ENCODE data around the gene SPON1. TPM values are rescaled to one million over a fixed set of nuclear protein-coding genes. Genes with fewer than 3 reads are reported as not detected.
"Not testable (repeated sequence)": the region's sequence is repeated elsewhere in the genome, so short reads cannot be mapped to it uniquely, and the experiment has no call there.

SPON1 gene
- polyA plus RNA-seq, 2 of the 4 experiments (the other 2 are of a cell fraction) = not detected

DNA sequence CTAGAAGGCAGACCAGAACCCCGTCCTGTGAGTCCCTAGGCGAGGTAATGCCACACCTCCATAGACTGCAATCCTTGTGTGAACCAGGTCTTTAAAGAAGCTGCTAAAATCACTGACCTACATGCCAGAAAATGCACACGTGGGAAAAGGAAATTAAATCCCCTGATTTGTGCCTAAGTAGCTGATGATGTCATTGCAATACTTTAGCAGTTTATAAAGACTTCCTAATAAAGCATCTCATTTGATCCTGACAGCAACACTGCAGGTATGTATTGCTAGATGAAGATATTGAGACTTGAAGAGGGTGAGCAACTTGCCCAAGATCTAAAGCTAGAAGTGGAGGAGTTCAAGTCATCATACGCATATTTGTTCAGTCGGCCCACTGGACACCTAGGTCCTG is 289.2 kb downstream of the SPON1 start:
- POLR2A ChIA-PET = no interaction called here
- FAIRE-seq (no peak), ATAC-seq (no peak), DNase-seq (ENCODE audit: low read depth in 1 of 2, low spot score in 1 of 2) (no peak)
- TF ChIP-seq ZSCAN20 (CRISPR knock-in tag; IDR thresholded peaks at IDR 0.05) = no peak
- TF ChIP-seq RCOR1 (IDR thresholded peaks at IDR 0.05; ENCODE audit: low read depth, low read length) = no peak
- no peak for TF ChIP-seq MAZ (IDR thresholded peaks at IDR 0.05; ENCODE audit: borderline replicate concordance, low read depth, low read length)
- TF ChIP-seq CBX2 (IDR thresholded peaks at IDR 0.05; ENCODE audit: borderline replicate concordance, low read depth) = no peak
- TF ChIP-seq, protein P1, sequence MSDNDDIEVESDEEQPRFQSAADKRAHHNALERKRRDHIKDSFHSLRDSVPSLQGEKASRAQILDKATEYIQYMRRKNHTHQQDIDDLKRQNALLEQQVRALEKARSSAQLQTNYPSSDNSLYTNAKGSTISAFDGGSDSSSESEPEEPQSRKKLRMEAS (IDR thresholded peaks at IDR 0.05) = no peak
- TF ChIP-seq, protein P2, sequence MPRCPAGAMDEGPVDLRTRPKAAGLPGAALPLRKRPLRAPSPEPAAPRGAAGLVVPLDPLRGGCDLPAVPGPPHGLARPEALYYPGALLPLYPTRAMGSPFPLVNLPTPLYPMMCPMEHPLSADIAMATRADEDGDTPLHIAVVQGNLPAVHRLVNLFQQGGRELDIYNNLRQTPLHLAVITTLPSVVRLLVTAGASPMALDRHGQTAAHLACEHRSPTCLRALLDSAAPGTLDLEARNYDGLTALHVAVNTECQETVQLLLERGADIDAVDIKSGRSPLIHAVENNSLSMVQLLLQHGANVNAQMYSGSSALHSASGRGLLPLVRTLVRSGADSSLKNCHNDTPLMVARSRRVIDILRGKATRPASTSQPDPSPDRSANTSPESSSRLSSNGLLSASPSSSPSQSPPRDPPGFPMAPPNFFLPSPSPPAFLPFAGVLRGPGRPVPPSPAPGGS (IDR thresholded peaks at IDR 0.05) = no peak
- no peak for TF ChIP-seq SMC3 (IDR thresholded peaks at IDR 0.05)
- no peak for TF ChIP-seq TP53 (CRISPR knock-in tag; IDR thresholded peaks at IDR 0.05)
- TF ChIP-seq, protein P3, sequence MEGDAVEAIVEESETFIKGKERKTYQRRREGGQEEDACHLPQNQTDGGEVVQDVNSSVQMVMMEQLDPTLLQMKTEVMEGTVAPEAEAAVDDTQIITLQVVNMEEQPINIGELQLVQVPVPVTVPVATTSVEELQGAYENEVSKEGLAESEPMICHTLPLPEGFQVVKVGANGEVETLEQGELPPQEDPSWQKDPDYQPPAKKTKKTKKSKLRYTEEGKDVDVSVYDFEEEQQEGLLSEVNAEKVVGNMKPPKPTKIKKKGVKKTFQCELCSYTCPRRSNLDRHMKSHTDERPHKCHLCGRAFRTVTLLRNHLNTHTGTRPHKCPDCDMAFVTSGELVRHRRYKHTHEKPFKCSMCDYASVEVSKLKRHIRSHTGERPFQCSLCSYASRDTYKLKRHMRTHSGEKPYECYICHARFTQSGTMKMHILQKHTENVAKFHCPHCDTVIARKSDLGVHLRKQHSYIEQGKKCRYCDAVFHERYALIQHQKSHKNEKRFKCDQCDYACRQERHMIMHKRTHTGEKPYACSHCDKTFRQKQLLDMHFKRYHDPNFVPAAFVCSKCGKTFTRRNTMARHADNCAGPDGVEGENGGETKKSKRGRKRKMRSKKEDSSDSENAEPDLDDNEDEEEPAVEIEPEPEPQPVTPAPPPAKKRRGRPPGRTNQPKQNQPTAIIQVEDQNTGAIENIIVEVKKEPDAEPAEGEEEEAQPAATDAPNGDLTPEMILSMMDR (IDR thresholded peaks at IDR 0.05) = no peak
- no peak for TF ChIP-seq EP300 (IDR thresholded peaks at IDR 0.05)
- TF ChIP-seq POLR2A (IDR thresholded peaks at IDR 0.05; ENCODE audit: low read length) = no peak
- TF ChIP-seq ZC3H11A (IDR thresholded peaks at IDR 0.05) = no peak
- TF ChIP-seq FOXS1 (CRISPR knock-in tag; IDR thresholded peaks at IDR 0.05) = no peak
- TF ChIP-seq, protein P4, sequence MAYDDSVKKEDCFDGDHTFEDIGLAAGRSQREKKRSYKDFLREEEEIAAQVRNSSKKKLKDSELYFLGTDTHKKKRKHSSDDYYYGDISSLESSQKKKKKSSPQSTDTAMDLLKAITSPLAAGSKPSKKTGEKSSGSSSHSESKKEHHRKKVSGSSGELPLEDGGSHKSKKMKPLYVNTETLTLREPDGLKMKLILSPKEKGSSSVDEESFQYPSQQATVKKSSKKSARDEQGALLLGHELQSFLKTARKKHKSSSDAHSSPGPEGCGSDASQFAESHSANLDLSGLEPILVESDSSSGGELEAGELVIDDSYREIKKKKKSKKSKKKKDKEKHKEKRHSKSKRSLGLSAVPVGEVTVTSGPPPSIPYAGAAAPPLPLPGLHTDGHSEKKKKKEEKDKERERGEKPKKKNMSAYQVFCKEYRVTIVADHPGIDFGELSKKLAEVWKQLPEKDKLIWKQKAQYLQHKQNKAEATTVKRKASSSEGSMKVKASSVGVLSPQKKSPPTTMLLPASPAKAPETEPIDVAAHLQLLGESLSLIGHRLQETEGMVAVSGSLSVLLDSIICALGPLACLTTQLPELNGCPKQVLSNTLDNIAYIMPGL (CRISPR knock-in tag; IDR thresholded peaks at IDR 0.05; ENCODE audit: borderline replicate concordance) = no peak
- TF ChIP-seq, protein P5, sequence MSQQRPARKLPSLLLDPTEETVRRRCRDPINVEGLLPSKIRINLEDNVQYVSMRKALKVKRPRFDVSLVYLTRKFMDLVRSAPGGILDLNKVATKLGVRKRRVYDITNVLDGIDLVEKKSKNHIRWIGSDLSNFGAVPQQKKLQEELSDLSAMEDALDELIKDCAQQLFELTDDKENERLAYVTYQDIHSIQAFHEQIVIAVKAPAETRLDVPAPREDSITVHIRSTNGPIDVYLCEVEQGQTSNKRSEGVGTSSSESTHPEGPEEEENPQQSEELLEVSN (IDR thresholded peaks at IDR 0.05; ENCODE audit: borderline replicate concordance, low read depth) = no peak
- no peak for TF ChIP-seq POLR2AphosphoS2 (conservative IDR thresholded peaks at IDR 0.05; ENCODE audit: low read length)
- H3K27ac ChIP-seq = no peak overlapping the region
- 33% methylated on average over 5 of the region's 5 CpGs for WGBS (ENCODE audit: missing lambda C conversion rate)
- H3K4me3 ChIP-seq = no peak overlapping the region
- no peaks in the 10 kb centered on the region for H3K9me3 ChIP-seq
- CTCF ChIA-PET = interaction anchor here (0.8 to 6.1 kb wide), 6 partner anchors 9 to 480 kb away, joined by 4 to 63 read pairs (median 14); no protein-coding TSS in a partner anchor
- no peaks in the 10 kb centered on the region for H3K4me1 ChIP-seq
- no peak overlapping the region for H3K4me2 ChIP-seq

DNA sequence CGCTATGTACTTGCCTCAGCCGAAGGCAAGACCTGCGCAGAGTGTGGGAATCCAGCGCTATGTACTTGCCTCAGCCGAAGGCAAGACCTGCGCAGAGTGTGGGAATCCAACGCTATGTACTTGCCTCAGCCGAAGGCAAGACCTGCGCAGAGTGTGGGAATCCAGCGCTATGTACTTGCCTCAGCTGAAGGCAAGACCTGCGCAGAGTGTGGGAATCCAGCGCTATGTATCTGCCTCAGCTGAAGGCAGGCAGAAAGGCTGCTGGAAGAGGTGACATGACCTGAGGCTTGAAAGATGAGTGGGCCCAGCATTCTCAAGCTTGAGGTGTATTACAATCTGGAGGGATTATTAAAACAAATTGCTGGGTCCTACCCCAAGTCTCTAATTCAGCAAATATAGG is 290.0 kb downstream of the SPON1 start:
- H3K4me1 ChIP-seq; H3K4me3 ChIP-seq; ATAC-seq; FAIRE-seq; H3K27ac ChIP-seq; H3K4me2 ChIP-seq; POLR2A ChIA-PET; H3K9me3 ChIP-seq; DNase-seq (ENCODE audit: low read depth in 1 of 2, low spot score in 1 of 2): not testable (repeated sequence)
- CTCF ChIA-PET = interaction anchor here (0.8 to 6.1 kb wide), 6 partner anchors 8 to 481 kb away, joined by 3 to 63 read pairs (median 7); no protein-coding TSS in a partner anchor
- 88% methylated on average over 6 of the region's 12 CpGs for WGBS (ENCODE audit: missing lambda C conversion rate)

DNA sequence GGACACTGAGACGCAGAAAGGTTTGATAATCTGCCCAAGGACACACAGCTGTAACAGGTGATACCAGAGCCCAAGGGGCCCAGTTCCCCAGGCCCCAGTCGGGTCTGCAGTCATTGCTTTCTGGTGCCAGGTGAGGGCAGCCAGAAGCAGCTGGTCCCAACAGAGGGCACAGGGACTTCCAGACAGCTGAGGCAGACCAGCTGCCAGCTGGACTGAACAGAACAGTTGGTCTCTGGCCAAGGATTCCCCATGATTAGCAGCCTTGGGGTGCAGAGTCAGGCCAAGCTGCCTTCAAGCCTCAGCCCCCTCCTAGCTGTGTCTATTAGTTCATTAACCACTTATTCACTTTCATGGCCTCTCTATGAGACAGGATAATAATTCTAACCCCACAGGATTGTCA is 290.9 kb downstream of the SPON1 start:
- DNase-seq (ENCODE audit: low read depth in 1 of 2, low spot score in 1 of 2) = no peak
- ATAC-seq = no peak
- TF ChIP-seq MAFK (IDR thresholded peaks at IDR 0.05; ENCODE audit: partially characterized antibody) (no peak), ESRRA (IDR thresholded peaks at IDR 0.05; ENCODE audit: borderline replicate concordance, low read length) (no peak), ZSCAN20 (CRISPR knock-in tag; IDR thresholded peaks at IDR 0.05) (no peak), NPAS2 (CRISPR knock-in tag; IDR thresholded peaks at IDR 0.05; ENCODE audit: borderline replicate concordance) (no peak), ZC3H11A (IDR thresholded peaks at IDR 0.05) (no peak), POLR2A (IDR thresholded peaks at IDR 0.05; ENCODE audit: low read length) (no peak), CBX8 (IDR thresholded peaks at IDR 0.05) (no peak), RCOR1 (IDR thresholded peaks at IDR 0.05; ENCODE audit: low read depth, low read length) (no peak), TP53 (CRISPR knock-in tag; IDR thresholded peaks at IDR 0.05) (no peak), KDM1A (IDR thresholded peaks at IDR 0.05; ENCODE audit: low read depth) (no peak), MYC (IDR thresholded peaks at IDR 0.05; ENCODE audit: borderline replicate concordance, low read length) (no peak)
- TF ChIP-seq, protein P4 (CRISPR knock-in tag; IDR thresholded peaks at IDR 0.05; ENCODE audit: borderline replicate concordance) = no peak
- TF ChIP-seq, protein P5 (IDR thresholded peaks at IDR 0.05; ENCODE audit: borderline replicate concordance, low read depth) = no peak
- TF ChIP-seq, protein P6, sequence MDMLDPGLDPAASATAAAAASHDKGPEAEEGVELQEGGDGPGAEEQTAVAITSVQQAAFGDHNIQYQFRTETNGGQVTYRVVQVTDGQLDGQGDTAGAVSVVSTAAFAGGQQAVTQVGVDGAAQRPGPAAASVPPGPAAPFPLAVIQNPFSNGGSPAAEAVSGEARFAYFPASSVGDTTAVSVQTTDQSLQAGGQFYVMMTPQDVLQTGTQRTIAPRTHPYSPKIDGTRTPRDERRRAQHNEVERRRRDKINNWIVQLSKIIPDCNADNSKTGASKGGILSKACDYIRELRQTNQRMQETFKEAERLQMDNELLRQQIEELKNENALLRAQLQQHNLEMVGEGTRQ (IDR thresholded peaks at IDR 0.05) = no peak
- ChIA-PET CTCF (interaction anchor here (0.8 to 6.1 kb wide), 7 partner anchors 9 to 482 kb away, joined by 3 to 63 read pairs (median 4); no protein-coding TSS in a partner anchor), POLR2A (no interaction called here)
- Histone ChIP-seq H3K4me1 (peaks cover 10% of the 10 kb centered on the region), H3K4me3 (no peak overlapping the region), H3K4me2 (no peak overlapping the region), H3K27ac (no peak overlapping the region), H3K9me3 (no peaks in the 10 kb centered on the region)
- no peak for FAIRE-seq
- WGBS (ENCODE audit: missing lambda C conversion rate) = 41% methylated on average over 2 of the region's 2 CpGs

All from A549 (cell line).